ENCODE results near the gene SKIC2. TPM values are rescaled to one million over a fixed set of nuclear protein-coding genes. Genes with fewer than 3 reads are reported as not detected.
A peak's percentile ranks its signal among the peaks of the same experiment; 100 is the strongest.
"Not testable (repeated sequence)": the region's sequence is repeated elsewhere in the genome, so short reads cannot be mapped to it uniquely, and the experiment has no call there.

SKIC2 gene
- 44.8 TPM for total RNA-seq

DNA sequence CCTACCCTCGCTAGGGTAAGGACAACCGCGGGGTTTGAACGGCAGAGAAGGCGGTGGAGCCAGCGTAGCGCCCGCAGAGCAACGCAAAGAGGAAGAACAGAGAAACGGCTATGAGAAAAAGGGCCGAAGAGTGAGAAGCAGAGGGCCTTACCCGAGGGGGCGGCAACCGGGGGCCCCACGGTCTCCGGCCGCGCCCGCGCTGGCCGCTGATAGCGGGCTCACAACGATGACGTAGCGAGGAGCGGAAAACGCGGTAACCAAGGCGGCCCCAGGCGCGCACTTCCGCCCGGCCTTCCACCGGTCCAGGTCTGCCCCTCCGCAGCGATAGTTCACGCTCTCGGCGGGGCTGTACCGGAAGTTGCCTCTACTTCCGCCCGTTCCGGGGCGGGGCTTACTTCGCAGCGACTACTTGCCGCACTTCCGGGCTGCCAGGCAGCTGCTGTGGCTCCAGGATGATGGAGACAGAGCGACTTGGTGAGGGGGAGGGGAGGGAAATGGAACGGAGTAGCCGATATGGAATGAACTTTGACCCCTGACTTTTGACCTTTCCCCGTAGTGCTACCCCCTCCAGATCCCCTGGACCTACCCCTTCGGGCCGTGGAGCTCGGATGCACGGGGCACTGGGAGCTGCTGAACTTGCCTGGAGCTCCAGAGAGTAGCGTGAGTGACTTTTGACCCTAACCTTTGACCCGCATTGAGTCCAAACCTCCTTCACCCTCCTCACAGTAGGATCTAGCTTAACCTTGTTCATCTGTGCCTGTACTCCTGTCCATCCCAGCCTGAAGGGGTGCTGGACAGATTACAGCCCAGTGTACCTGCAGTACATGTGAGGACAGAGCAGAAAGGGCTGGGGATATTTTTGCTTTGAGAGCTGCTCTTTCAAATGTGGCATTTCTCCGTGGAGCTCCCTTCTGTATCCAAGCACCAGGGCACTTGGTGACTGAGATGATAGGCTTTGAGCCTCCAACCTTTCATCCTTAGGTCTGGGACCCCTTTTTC lies at the start of gene SKIC2, which contains the start of gene NELFE:
SKIC2 (plus strand) TSS at position 435 of the 999 bp plus-strand sequence; CDS start at position 453, 18 bp downstream.
NELFE (minus strand) TSS at position 231 of the 999 bp plus-strand sequence. CDS start 525 bp downstream, outside the sequence.
- H3K9me3 ChIP-seq (ENCODE audit: low read depth, low read length), result no peaks in the 10 kb centered on the region
- peaks cover 21% of the 10 kb centered on the region for H3K4me1 ChIP-seq (ENCODE audit: insufficient read depth, low read length)
- no peaks in the 10 kb centered on the region for H3K27me3 ChIP-seq (ENCODE audit: insufficient read depth, low read length)
- H3K4me3 ChIP-seq (ENCODE audit: low read length), result peak within 1 kb of the TSS; percentile 90

DNA sequence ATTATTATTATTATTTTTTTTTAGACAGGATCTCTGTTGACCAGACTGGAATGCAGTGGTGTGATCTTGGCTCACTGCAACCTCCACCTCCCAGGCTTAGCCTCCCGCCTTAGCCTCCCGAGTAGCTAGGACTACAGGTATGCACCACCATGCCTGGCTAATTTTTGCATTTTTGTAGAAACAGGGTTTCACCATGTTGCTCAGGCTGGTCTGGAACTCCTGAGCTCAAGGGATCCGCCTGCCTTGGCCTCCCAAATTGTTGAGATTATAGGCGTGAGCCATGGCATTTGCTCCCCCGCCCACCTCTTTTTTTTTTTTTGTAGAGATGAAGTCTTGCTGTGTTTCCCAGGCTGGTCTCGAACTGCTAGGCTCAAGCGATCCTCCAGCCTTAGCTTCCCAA lies 49.7 kb upstream of the SKIC2 start:
- not testable (repeated sequence) for H3K4me3 ChIP-seq (ENCODE audit: low read length); H3K4me1 ChIP-seq (ENCODE audit: insufficient read depth, low read length); H3K9me3 ChIP-seq (ENCODE audit: low read depth, low read length); H3K27me3 ChIP-seq (ENCODE audit: insufficient read depth, low read length)

DNA sequence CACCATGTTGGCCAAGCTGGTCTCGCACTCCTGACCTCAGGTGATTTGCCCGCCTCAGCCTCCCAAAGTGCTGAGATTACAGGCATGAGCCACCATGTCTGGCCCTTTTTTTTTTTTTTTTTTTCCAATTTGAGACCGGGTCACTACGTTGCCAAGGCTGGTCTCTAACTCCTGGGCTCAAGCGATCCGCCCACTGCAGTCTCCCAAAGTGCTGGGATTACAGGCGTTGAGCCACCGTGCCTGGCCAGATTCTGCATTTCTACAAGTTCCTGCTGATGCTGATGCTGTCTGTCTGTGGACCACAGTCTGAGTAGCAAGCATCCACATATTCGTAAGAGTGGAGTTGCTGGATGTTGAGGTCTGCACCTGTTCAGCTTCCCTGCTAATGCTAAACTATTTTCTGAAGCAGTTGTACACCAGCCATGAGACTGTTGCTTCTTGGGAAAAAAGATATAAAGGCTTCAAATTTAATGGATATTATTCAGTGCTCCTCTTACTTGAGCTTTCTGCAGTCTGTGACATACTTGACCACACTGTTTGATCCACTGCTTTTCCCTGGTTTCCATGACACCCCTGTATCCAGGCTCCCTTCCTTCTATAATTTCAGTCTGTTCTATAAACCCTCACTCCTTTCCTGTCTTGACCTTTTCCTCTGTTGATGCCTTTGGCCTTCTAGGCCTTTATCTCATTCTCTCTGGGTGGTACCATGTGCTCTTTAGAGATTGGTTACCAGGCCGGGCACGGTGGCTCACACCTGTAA lies 47.0 kb upstream of the SKIC2 start:
- H3K9me3 ChIP-seq (ENCODE audit: low read depth, low read length), result no peaks in the 10 kb centered on the region
- H3K27me3 ChIP-seq (ENCODE audit: insufficient read depth, low read length), result no peaks in the 10 kb centered on the region
- peaks cover 3% of the 10 kb centered on the region for H3K4me1 ChIP-seq (ENCODE audit: insufficient read depth, low read length)
- H3K4me3 ChIP-seq (ENCODE audit: low read length), result no peak overlapping the region

DNA sequence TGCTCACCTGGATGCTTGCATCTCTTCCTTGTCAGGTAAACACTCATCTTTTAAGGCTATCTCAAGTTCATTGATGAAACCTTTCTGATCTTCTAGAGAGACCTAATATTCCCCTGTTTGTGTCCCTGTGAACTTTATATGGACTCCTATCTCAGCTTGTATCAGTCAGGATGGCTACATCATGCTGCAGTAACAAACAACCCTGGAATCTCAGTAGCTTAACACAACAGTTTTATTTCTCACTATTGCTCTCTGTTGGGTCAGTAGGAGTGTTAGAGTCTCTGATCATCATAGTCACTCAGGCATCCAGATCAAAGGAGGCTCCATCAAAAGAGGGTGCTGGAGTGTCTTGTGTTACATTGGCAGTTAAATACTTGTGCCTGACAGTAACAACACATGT lies 43.6 kb upstream of the SKIC2 start:
- no peaks in the 10 kb centered on the region for H3K9me3 ChIP-seq (ENCODE audit: low read depth, low read length)
- H3K27me3 ChIP-seq (ENCODE audit: insufficient read depth, low read length), result no peaks in the 10 kb centered on the region
- H3K4me3 ChIP-seq (ENCODE audit: low read length), result no peak overlapping the region
- H3K4me1 ChIP-seq (ENCODE audit: insufficient read depth, low read length), result peaks cover under 1% of the 10 kb centered on the region

DNA sequence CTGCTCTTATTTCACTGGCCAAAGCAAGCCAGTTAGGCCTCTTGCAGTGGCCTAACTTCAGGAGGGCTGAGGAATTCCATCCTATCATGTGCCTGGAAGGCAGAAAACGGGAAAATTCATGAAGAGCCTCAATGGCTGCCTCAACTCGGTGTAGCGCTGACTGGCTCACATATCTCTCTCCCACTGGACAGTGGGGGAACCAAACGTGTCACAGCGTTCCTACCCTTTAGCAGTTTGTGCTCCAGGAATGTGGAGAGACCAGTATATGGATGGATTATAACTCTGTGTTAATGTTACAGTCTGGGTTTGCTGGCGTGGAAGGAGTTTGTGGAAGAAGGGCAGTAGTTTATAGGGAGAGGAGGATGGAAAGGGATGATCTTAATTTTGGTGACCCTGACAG lies 43.2 kb upstream of the SKIC2 start:
- H3K4me1 ChIP-seq (ENCODE audit: insufficient read depth, low read length), result peaks cover 5% of the 10 kb centered on the region
- H3K27me3 ChIP-seq (ENCODE audit: insufficient read depth, low read length), result no peaks in the 10 kb centered on the region
- H3K9me3 ChIP-seq (ENCODE audit: low read depth, low read length), result no peaks in the 10 kb centered on the region
- H3K4me3 ChIP-seq (ENCODE audit: low read length), result no peak overlapping the region

DNA sequence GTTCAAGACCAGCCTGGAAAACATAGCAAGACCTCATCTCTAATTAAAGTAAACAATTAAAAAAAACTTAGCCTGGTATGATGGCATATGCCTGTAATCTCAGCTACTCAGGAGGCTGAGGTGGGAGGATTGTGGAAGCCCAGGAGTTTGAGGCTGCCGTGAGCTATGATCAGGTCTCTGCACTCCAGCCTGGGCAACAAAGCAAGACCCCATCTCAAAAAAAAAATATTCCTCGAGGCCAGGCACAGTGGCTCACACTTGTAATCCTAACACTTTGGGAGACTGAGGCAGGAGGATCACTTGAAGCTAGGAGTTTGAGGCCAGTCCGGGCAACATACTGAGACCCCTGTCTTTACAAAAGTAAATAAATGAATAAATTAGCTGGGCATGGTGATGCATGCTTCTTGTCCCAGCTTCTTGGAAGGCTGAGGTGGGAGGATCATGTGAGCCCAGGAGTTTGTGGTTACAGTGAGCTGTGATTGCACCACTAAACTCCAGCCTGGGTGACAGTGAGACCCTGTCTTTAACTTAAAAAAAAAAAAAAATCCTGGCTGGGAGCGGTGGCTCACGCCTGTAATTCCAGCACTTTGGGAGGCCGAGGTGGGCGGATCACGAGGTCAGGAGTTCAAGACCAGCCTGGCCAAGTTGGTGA lies 40.8 kb upstream of the SKIC2 start:
- H3K4me3 ChIP-seq (ENCODE audit: low read length), result no peak overlapping the region
- H3K9me3 ChIP-seq (ENCODE audit: low read depth, low read length), result no peaks in the 10 kb centered on the region
- peaks cover 10% of the 10 kb centered on the region for H3K4me1 ChIP-seq (ENCODE audit: insufficient read depth, low read length)
- H3K27me3 ChIP-seq (ENCODE audit: insufficient read depth, low read length), result no peaks in the 10 kb centered on the region

DNA sequence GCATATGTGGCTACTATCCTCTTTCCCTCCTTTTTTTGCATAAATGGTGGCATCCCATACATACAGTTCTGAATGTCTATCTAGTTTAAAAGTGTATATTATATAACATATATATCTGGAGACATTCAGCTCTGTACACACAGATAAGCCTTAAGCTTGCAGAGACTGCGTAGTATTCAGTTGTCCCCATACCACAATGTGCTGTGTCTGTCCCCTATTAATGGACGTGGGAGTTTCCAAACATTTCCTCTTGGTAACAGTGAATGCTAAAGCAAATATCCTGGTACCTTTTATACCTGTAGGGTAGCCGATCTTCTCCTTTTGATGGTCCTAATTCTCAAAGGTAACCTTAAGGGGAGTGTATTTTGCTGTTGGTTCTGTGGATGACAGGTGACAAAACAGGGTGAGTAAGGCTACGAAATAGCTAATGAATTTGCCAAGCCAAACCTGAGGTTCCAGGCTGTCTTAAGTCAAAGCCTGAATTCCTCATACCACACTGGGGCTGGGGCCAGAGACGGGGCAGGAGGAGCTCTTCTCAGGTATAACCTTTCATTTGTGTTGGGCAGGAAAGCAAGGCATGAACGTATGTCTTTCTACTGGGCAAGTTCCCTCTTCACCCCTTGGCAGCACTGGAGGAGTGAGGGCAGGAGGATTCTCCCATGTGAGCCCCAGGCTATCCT lies 39.2 kb upstream of the SKIC2 start:
- H3K9me3 ChIP-seq (ENCODE audit: low read depth, low read length), result no peaks in the 10 kb centered on the region
- no peaks in the 10 kb centered on the region for H3K27me3 ChIP-seq (ENCODE audit: insufficient read depth, low read length)
- no peak overlapping the region for H3K4me3 ChIP-seq (ENCODE audit: low read length)

DNA sequence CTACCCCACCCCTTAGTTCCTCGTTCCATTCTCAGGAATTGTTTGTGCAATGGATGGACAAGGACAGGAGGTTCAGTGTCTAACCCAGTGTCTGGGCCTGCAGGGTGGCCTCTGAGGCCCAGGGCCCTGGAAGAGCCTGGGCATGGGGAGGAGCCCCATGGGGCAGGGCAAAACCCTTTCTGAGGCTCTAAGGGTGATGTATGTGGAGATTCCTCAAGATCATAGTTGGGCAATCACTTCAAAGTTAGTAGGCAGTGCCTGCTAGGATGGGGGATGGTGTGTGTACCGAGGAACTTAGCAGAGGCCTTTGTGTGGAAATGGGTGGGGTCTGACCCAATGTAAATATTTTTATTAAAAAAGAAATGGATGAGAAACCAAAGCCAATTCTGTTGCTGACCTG lies 38.2 kb upstream of the SKIC2 start:
- Histone ChIP-seq H3K4me1 (ENCODE audit: insufficient read depth, low read length) (peaks cover 10% of the 10 kb centered on the region), H3K4me3 (ENCODE audit: low read length) (no peak overlapping the region), H3K9me3 (ENCODE audit: low read depth, low read length) (no peaks in the 10 kb centered on the region), H3K27me3 (ENCODE audit: insufficient read depth, low read length) (no peaks in the 10 kb centered on the region)

More for the DNA sequence above, 39.2 kb upstream of the SKIC2 start:
- H3K4me1 ChIP-seq (ENCODE audit: insufficient read depth, low read length), result peaks cover 10% of the 10 kb centered on the region

DNA sequence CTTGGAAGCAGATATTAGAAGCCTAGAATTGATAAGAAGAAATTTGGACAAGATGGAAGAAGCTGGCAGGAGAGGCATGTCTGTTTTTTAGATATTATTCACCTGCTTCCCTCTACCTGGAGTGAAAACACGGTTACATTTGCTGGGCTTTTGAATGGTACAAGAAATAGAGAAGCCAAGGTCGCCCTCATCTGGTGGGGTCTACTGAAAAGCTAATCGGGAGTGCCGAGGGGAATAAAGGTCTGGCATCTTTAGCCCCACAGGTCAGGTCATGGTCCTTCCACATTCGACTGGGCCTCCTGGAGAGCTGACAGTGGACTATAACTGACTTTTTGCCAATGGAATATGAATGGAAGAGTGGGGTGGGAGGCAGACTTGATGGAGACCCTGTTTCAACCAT lies 36.0 kb upstream of the SKIC2 start:
- Histone ChIP-seq H3K4me1 (ENCODE audit: insufficient read depth, low read length) (peaks cover 10% of the 10 kb centered on the region), H3K27me3 (ENCODE audit: insufficient read depth, low read length) (no peaks in the 10 kb centered on the region), H3K9me3 (ENCODE audit: low read depth, low read length) (no peaks in the 10 kb centered on the region), H3K4me3 (ENCODE audit: low read length) (no peak overlapping the region)

DNA sequence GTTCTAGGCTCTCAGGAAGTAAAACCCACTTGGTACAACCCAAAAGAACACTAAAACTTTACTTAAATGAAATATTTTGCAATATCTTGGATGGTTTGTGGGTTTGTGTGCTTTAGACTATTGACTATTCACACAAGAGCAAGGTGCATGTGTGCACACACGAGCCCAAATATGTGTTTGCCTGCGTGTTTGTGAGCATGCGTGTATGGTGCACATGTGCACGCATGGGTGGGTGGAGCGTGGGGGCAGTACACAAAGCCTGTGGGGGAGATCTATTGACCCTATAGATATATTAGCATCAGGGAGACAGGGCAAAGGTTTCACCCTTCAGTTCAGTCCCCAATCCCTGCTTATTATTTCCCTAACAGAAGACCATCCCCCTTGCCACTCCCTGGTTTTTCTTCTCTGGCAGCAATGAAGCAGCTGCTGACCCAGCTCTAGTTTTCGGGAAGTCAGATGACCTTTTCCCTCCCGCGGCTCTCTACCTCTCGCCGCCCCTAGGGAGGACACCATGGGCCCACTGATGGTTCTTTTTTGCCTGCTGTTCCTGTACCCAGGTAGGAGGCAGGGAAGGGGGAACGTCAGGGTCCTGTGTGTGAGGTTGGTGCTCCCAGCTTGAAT lies 31.6 kb upstream of the SKIC2 start, which contains the start of gene C2:
C2 (plus strand) TSS at position 476 of the 621 bp plus-strand sequence; CDS start at position 512, 36 bp downstream.
- Histone ChIP-seq H3K9me3 (ENCODE audit: low read depth, low read length) (no peaks in the 10 kb centered on the region), H3K4me1 (ENCODE audit: insufficient read depth, low read length) (peaks cover 5% of the 10 kb centered on the region), H3K4me3 (ENCODE audit: low read length) (no peak within 1 kb of the TSS), H3K27me3 (ENCODE audit: insufficient read depth, low read length) (no peaks in the 10 kb centered on the region)

DNA sequence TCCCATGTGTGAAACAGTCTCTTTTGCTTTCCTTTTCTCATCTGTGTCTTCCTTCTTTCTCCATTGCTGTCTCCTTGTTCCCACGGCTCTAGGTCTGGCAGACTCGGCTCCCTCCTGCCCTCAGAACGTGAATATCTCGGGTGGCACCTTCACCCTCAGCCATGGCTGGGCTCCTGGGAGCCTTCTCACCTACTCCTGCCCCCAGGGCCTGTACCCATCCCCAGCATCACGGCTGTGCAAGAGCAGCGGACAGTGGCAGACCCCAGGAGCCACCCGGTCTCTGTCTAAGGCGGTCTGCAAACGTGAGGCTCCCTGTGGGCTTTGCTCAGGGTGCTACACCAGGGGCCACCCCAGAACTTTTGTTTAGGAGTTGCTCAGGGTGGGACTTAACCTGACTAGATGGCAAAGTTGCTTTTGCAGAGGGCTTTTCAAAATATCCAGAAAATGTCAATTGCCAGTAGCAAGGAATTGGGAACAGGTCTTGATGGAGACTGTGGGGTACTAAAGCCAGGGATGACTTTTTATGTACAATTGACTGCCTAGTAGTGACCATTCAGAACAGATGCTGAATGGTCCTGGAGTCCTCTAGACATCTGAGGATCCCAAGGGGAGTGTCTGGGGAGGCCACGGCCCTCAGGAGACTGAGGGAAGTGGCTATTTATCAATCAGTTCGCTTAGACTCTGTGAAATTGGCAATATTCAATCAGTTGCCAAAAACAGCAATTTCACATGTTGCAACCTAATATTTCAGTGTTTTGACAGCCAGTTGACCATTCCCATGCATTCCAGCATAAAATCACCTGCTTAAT lies 30.9 kb upstream of the SKIC2 start:
- Histone ChIP-seq H3K4me3 (ENCODE audit: low read length) (no peak overlapping the region), H3K27me3 (ENCODE audit: insufficient read depth, low read length) (no peaks in the 10 kb centered on the region), H3K4me1 (ENCODE audit: insufficient read depth, low read length) (peaks cover 5% of the 10 kb centered on the region), H3K9me3 (ENCODE audit: low read depth, low read length) (no peaks in the 10 kb centered on the region)

DNA sequence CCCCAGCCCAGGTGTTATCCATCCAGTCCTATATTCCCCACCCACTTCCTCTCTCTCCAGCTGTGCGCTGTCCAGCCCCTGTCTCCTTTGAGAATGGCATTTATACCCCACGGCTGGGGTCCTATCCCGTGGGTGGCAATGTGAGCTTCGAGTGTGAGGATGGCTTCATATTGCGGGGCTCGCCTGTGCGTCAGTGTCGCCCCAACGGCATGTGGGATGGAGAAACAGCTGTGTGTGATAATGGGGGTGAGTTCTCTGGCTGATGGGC lies 30.4 kb upstream of the SKIC2 start:
- no peaks in the 10 kb centered on the region for H3K9me3 ChIP-seq (ENCODE audit: low read depth, low read length)
- H3K4me1 ChIP-seq (ENCODE audit: insufficient read depth, low read length), result peaks cover 5% of the 10 kb centered on the region

DNA sequence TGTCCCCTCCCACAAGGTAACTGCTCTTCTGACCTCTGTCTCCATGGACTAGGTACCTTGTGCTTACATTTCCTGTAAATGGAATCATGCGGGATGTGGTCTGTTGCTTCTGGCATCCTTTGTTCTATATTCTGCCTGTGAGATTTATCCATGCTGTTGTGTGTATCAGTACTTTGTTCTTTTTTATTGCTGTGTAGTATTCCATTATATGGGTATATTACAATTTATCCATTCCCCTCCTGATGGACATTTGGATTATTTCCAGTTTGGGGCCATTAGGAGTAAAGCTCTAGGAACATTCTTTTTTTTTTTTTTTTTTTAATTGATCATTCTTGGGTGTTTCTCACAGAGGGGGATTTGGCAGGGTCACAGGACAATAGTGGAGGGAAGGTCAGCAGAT lies 28.0 kb upstream of the SKIC2 start:
- Histone ChIP-seq H3K27me3 (ENCODE audit: insufficient read depth, low read length) (no peaks in the 10 kb centered on the region), H3K4me3 (ENCODE audit: low read length) (no peak overlapping the region), H3K4me1 (ENCODE audit: insufficient read depth, low read length) (peaks cover 5% of the 10 kb centered on the region), H3K9me3 (ENCODE audit: low read depth, low read length) (no peaks in the 10 kb centered on the region)

More for the DNA sequence above, 30.4 kb upstream of the SKIC2 start:
- no peaks in the 10 kb centered on the region for H3K27me3 ChIP-seq (ENCODE audit: insufficient read depth, low read length)
- H3K4me3 ChIP-seq (ENCODE audit: low read length), result no peak overlapping the region
